Bronchial epithelial cell (primary cell): Measurements from ENCODE around the gene STK11. TPM values are rescaled to one million over a fixed set of nuclear protein-coding genes. Genes with fewer than 3 reads are reported as not detected.

Source experiments
- DNase-seq: peaks from one replicate; pipeline ENCODE4 v3.0.0-alpha.2; 2010; ENCODE audit warnings: low read depth
- FAIRE-seq: peaks from 2 replicates; lab custom pipeline; 2011; peaks lifted over from hg19 to GRCh38; lab: Jason Lieb, UNC
- H3K27me3 ChIP-seq: 2 replicates; pipeline ENCODE4 v1.5.1; 2011; ENCODE audit warnings: low read length; ENCODE audit not compliant: control insufficient read depth, insufficient read depth
- H3K36me3 ChIP-seq: 2 replicates; pipeline ENCODE4 v1.5.1; 2011; ENCODE audit warnings: low read length; ENCODE audit not compliant: control insufficient read depth, insufficient read depth
- H3K4me3 ChIP-seq: 2 replicates; pipeline ENCODE4 v1.5.1; 2011; ENCODE audit warnings: mild to moderate bottlenecking, low read depth, low read length, control low read depth
- CTCF ChIP-seq: IDR thresholded peaks from 2 replicates; pipeline ENCODE4 v1.5.1; 2011; ENCODE audit warnings: mild to moderate bottlenecking, moderate library complexity, low read length, control low read depth, inconsistent platforms; ENCODE audit not compliant: insufficient read depth, severe bottlenecking
- total RNA-seq: library from RNA; depleted of rRNA; stranded (reverse); fragments of >200 nt; gene quantifications from 2 replicates; pipeline ENCODE4 v1.2.1, GENCODE V29; 2014

STK11 gene
- total RNA-seq, 1 donor from 2014 or later = 117 TPM

- peak; percentile 56 for DNase-seq
Measured at GRCh38 chr19:1266129-1266915, 60.7 kb downstream of the STK11 start.

DNA sequence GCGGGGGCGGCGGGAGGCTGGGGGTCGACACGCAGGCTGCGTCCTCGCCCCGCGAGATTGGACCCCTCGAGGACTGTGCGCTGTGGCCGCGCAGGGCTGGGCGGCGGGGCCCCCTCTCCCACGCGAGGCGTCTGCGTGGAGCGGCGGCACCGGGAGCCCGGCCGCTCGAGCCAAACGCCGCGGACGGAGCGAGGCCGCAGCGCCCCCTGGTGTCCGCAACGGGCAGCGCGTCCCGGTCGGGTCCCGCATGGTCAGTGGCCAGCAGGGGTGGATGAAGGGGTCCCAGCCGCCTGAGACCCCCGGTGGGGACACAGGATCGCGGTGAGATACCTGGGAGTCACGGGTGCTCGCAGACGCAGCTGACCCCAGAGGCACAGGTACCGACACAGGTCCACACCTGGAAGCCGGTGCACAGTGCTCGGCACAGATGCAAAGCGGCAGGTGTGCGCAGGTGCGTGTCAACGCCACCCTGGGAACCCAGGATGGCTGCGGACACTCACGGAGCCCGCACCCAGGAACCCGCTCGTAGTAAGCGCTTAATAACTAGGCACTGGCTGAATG, 61.4 kb downstream of the STK11 start:
- peaks cover 12% of the 10 kb centered on the region for H3K36me3 ChIP-seq
- FAIRE-seq = no peak
- no peak for DNase-seq
- H3K27me3 ChIP-seq = no peaks in the 10 kb centered on the region
- peak; percentile 82 for TF ChIP-seq CTCF
- peak overlapping the region; percentile 46 for H3K4me3 ChIP-seq

More at GRCh38 chr19:1266129-1266915, 60.7 kb downstream of the STK11 start:
- TF ChIP-seq CTCF = no peak
- Histone ChIP-seq H3K4me3 (peak overlapping the region; percentile 46), H3K36me3 (peaks cover 7% of the 10 kb centered on the region), H3K27me3 (no peaks in the 10 kb centered on the region)
- no peak for FAIRE-seq

DNA sequence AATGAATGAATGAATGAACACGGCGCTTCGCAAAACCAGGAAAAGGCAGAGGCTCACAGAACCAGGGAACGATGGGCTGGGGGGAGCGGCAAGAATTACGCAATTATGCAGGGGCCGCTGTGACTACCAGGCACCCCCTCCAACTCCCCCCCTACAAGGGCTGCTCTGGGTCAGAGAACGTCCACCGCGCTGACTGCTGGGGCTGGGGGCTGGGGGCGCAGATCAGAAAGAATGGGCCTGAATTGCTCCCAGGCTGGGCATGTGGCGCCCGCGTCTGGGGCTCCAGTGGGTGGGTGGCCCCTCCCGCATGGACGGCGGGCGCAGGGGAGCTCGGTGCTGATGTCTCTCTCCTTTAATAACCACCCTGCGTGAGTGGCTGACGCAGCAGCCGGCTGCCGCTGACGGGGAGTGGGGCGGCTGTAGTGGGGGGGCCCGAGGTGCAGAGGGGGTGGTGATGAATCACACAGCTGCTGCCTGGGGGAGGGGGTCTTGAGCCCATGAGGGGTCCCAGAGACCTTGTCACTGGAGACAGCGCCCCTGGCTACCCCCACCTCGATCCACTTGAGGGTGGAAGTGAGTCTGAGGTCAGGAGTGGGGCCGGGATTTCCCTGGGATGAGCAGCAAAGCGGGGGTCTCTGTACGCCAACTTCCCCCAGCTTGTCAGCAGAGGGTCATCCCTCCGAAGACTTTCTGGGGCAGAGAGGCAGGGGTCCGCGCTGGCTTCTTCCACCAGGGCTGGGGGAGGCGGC, 62.1 kb downstream of the STK11 start:
- Histone ChIP-seq H3K27me3 (no peaks in the 10 kb centered on the region), H3K36me3 (peaks cover 17% of the 10 kb centered on the region), H3K4me3 (peak overlapping the region; percentile 46)
- DNase-seq (no peak), FAIRE-seq (no peak)
- TF ChIP-seq CTCF = no peak

DNA sequence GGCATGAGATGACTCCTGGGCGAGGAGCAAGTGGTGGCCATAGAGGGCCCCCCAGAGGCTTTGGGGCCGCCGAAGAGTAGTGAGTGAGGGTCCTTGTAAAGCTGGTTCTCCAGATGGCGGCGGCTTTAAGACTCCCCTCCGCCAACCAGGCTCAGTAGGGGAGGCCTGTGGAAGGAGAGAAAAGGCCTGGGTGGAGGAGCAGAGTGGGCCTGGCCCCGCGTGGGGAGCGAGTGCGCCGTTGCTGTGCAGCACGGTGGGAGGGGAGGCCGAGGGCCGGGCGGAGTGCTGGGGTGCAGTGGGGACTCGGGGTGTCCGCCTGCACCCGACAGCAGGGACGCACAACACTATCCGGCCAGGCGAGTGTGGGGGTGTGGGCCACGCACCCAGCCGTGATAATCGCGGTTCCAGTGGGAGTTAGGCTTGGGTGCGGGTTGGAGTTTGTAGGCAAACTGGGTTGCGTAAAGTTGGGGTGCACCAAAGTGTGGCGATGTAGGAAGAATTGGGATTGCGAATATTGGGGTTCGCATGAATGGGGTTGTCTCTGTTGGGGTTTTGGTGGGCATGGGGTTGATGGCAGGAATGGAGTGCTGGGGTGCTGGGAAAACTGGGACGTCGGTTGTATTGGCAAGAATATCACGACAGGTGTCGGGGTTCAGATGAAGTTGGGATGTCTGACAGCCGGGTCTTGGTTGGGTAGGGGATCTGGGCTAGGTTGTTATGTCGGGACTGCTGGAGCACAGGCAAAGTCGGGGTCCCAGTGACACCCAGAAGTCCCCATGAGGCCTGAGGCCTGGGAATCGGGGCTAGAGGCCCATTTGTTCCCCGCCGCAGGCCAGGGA, 62.9 kb downstream of the STK11 start:
- no peak for DNase-seq
- Histone ChIP-seq H3K36me3 (peaks cover 25% of the 10 kb centered on the region), H3K4me3 (no peak overlapping the region), H3K27me3 (no peaks in the 10 kb centered on the region)
- TF ChIP-seq CTCF = no peak
- FAIRE-seq = no peak

DNA sequence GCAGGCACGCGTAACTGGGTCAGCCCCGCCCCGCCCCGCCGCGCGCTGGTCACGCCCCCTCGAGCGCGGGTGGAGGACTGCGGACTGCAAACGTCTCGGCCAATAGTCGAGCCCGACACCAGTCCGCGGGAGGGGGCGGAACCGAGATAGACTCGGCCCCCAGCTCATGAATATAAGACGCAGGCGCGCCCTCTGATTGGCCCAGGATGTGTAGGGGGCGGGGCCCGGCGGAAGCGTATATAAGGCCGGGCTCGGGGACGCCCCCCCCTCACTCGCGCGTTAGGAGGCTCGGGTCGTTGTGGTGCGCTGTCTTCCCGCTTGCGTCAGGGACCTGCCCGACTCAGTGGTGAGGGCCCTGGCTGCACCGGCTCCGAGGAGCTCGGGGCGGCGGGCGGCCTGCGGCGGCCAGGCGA, 63.5 kb downstream of the STK11 start, which contains the start of gene CIRBP:
Gene CIRBP (plus strand): TSS at position 268 of the 413 bp plus-strand sequence. CDS start 1,602 bp downstream, outside the sequence.
- peak; percentile 91 for DNase-seq
- Histone ChIP-seq H3K36me3 (peaks cover 26% of the 10 kb centered on the region), H3K4me3 (peak within 1 kb of the TSS; percentile 46), H3K27me3 (no peaks in the 10 kb centered on the region)
- no peak for FAIRE-seq
- TF ChIP-seq CTCF = no peak
